NCI-H1092 (cell line): ENCODE data around the gene CLEC1A.
A peak's percentile ranks its signal among the peaks of the same experiment; 100 is the strongest.

Source experiments
- DNase-seq: peaks from one replicate; lab custom pipeline; 2025; lab: John Stamatoyannopoulos, UW

The CLEC1A gene

GRCh38 chr12:10098791-10099190, at the start of gene CLEC1A:
TSS of gene CLEC1A (minus strand) at chr12:10098985. CDS start at chr12:10098922, 63 bp downstream.
- DNase-seq: no peak

- DNase-seq: no peak
Observed at GRCh38 chr12:10147714-10148403, 49.1 kb upstream of the CLEC1A start.

GRCh38 chr12:10142976-10143589, 44.3 kb upstream of the CLEC1A start:
- no peak for DNase-seq

GRCh38 chr12:10140001-10140400, 41.2 kb upstream of the CLEC1A start:
- no peak for DNase-seq

GRCh38 chr12:10136637-10137205, 37.9 kb upstream of the CLEC1A start:
- DNase-seq: peak; percentile 8

GRCh38 chr12:10135126-10135525, 36.3 kb upstream of the CLEC1A start:
- no peak for DNase-seq

GRCh38 chr12:10132850-10133370, 34.1 kb upstream of the CLEC1A start:
- no peak for DNase-seq

- DNase-seq: no peak
Observed at GRCh38 chr12:10131111-10131690, 32.4 kb upstream of the CLEC1A start.

- DNase-seq: no peak
Observed at GRCh38 chr12:10130042-10130441, 31.3 kb upstream of the CLEC1A start, which contains the start of gene CLEC7A. TSS of gene CLEC7A (minus strand) at chr12:10130199. CDS start at chr12:10130082, 117 bp downstream.

GRCh38 chr12:10128687-10129086, 29.9 kb upstream of the CLEC1A start:
- DNase-seq: no peak

- no peak for DNase-seq
Observed at GRCh38 chr12:10126413-10126812, 27.6 kb upstream of the CLEC1A start.

GRCh38 chr12:10122689-10123088, 23.9 kb upstream of the CLEC1A start:
- no peak for DNase-seq

- no peak for DNase-seq
Observed at GRCh38 chr12:10121278-10121677, 22.5 kb upstream of the CLEC1A start.

- DNase-seq: no peak
Observed at GRCh38 chr12:10119066-10119465, 20.3 kb upstream of the CLEC1A start.

- no peak for DNase-seq
Observed at GRCh38 chr12:10115890-10116289, 17.1 kb upstream of the CLEC1A start.

GRCh38 chr12:10115311-10115710, 16.5 kb upstream of the CLEC1A start:
- no peak for DNase-seq

- DNase-seq: no peak
Observed at GRCh38 chr12:10113920-10114319, 15.1 kb upstream of the CLEC1A start.

- DNase-seq: no peak
Observed at GRCh38 chr12:10113075-10113474, 14.3 kb upstream of the CLEC1A start.

GRCh38 chr12:10111451-10111850, 12.7 kb upstream of the CLEC1A start:
- DNase-seq: no peak

GRCh38 chr12:10110256-10110844, 11.6 kb upstream of the CLEC1A start:
- no peak for DNase-seq

- DNase-seq: no peak
Observed at GRCh38 chr12:10102322-10102721, 3.5 kb upstream of the CLEC1A start.

GRCh38 chr12:10101648-10102220, 2.9 kb upstream of the CLEC1A start:
- DNase-seq: no peak
